Retina (tissue), 1 donor: ENCODE data around the gene IKBKG.
"Not testable (repeated sequence)": the region's sequence is repeated elsewhere in the genome, so short reads cannot be mapped to it uniquely, and the experiment has no call there.

Experiments
- DNase-seq: peaks from one replicate; pipeline ENCODE4 v3.0.0-alpha.2; 2016

The IKBKG gene

GRCh38 chrX:154607976-154608375, 60.6 kb downstream of the IKBKG start:
- not testable (repeated sequence) for DNase-seq

- DNase-seq: not testable (repeated sequence)
Measured at GRCh38 chrX:154608823-154609222, 61.4 kb downstream of the IKBKG start.

GRCh38 chrX:154611146-154611545, 63.7 kb downstream of the IKBKG start:
- DNase-seq: not testable (repeated sequence)

GRCh38 chrX:154613586-154613985, 66.2 kb downstream of the IKBKG start:
- not testable (repeated sequence) for DNase-seq
